Heart left ventricle (tissue), 13 donors: ENCODE measurements around the gene ATRN.

ENCODE experiments used
- POLR2A ChIP-seq, 2 donors: fragments of 450-650 bp; IDR thresholded peaks; one replicate each; pipeline ENCODE4 v1.6.1; 2017; ENCODE audit warnings: antibody characterized with exemption in 2 of 2, mild to moderate bottlenecking in 2 of 2, moderate library complexity in 2 of 2
- TF ChIP-seq, protein P1 (sequence below), 12 donors: fragments of 200-600 bp; sonication (generic) in 4 of 12; IDR thresholded peaks; one replicate each; pipeline versions ENCODE4 v1.5.0 to v1.8.0; 2018 to 2022; ENCODE audit warnings: antibody characterized with exemption in 12 of 12, mild to moderate bottlenecking in 5 of 12
- donor health status: ischemic (EF 13 %, LVEDD 7.1; RV severe dilation, severe dysfunction).
- donor health status: DM: no; HTN: yes; CAD: no.
- donor health status: DM: no; HTN: no; CAD: no.
- donor health status: ischemic (EF 25% LVEDD 6.9; RV normal size, moderate dysfunction).
- donor health status: ischemic (EF 25% LVEDD 5.7; RV mildly dilated, moderate dysfunction).
- donor health status: ischemic (EF 35%, LVEDD 5.7; RV mildly dilated, moderate dysfunction).
- donor health status: nonischemic (EF 11% LVEDD 7.7; RV severe dilation, severe dysfunction).
- donor health status: DM: yes; HTN: yes; CAD: no.
- donor health status: PGD.
- donor health status: ischemic (EF 29% LVEDD 5.4; RV normal size, mild dysfunction).
- donor health status: nonischemic (EF 23%, LVEDD 6.1; RV moderate dilation, normal function).

DNA sequence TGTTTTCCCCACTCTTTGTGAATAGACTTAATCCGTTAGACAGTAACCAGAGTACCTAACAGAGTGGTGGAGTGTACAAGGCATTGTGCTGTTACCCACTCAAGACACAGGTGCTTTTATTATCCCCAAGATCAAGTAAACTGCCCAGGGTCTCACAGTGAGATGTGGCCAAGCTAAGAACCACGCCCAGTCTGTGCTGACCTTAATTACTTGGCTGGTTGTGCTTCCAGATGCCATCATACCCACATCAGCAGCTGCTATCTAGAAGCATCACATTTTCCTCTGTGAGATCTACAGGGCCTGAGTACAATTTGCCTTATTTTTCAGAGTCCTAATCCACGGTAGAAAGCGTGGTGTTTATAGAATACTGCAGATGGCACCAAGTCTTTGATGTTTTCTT, 122.1 kb downstream of the ATRN start:
- TF ChIP-seq POLR2A (IDR thresholded peaks at IDR 0.05): no peak
- TF ChIP-seq, protein P1, sequence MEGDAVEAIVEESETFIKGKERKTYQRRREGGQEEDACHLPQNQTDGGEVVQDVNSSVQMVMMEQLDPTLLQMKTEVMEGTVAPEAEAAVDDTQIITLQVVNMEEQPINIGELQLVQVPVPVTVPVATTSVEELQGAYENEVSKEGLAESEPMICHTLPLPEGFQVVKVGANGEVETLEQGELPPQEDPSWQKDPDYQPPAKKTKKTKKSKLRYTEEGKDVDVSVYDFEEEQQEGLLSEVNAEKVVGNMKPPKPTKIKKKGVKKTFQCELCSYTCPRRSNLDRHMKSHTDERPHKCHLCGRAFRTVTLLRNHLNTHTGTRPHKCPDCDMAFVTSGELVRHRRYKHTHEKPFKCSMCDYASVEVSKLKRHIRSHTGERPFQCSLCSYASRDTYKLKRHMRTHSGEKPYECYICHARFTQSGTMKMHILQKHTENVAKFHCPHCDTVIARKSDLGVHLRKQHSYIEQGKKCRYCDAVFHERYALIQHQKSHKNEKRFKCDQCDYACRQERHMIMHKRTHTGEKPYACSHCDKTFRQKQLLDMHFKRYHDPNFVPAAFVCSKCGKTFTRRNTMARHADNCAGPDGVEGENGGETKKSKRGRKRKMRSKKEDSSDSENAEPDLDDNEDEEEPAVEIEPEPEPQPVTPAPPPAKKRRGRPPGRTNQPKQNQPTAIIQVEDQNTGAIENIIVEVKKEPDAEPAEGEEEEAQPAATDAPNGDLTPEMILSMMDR (IDR thresholded peaks at IDR 0.05): no peak
